HepG2 (cell line): Measurements from ENCODE around the gene HLF. TPM values are rescaled to one million over a fixed set of nuclear protein-coding genes. Genes with fewer than 3 reads are reported as not detected.

ENCODE experiments used
- ATF3 ChIP-seq: sonication (generic); formaldehyde crosslinking; IDR thresholded peaks from 2 replicates; pipeline ENCODE4 v1.4.0; 2020; ENCODE audit warnings: missing genetic modification reagents
- BORCS8-MEF2B ChIP-seq: sonication (generic); formaldehyde crosslinking; IDR thresholded peaks from 2 replicates; pipeline ENCODE4 v1.8.0; 2022; ENCODE audit warnings: mild to moderate bottlenecking, missing genetic modification reagents
- BRD4 ChIP-seq: sonication (generic); formaldehyde crosslinking; IDR thresholded peaks from 2 replicates; pipeline ENCODE4 v1.4.0; 2020; ENCODE audit warnings: missing genetic modification reagents
- CERS6 ChIP-seq: sonication (generic); formaldehyde crosslinking; IDR thresholded peaks from 2 replicates; pipeline ENCODE4 v1.5.0; 2020; ENCODE audit warnings: missing genetic modification reagents
- ELF1 ChIP-seq: sonication (generic); formaldehyde crosslinking; IDR thresholded peaks from 2 replicates; pipeline ENCODE4 v1.4.0; 2020; ENCODE audit warnings: missing genetic modification reagents
- ETV6 ChIP-seq: sonication (generic); formaldehyde crosslinking; conservative IDR thresholded peaks from 2 replicates; pipeline ENCODE4 v1.4.0; 2020; ENCODE audit warnings: missing genetic modification reagents
- FOSL2 ChIP-seq: sonication (generic); formaldehyde crosslinking; IDR thresholded peaks from 2 replicates; pipeline ENCODE4 v1.4.0; 2020; ENCODE audit warnings: missing genetic modification reagents
- HNF4A ChIP-seq: sonication (generic); formaldehyde crosslinking; IDR thresholded peaks from 2 replicates; pipeline ENCODE4 v1.4.0; 2020; ENCODE audit warnings: missing genetic modification reagents
- HNF4G ChIP-seq, 2 experiments: sonication (generic) in 1 of 2; formaldehyde crosslinking in 1 of 2; IDR thresholded peaks; 2 replicates each; pipeline versions ENCODE4 v1.4.0 to v1.6.1; 2011 to 2020; ENCODE audit warnings: borderline replicate concordance in 2 of 2, low read depth in 2 of 2, mild to moderate bottlenecking in 2 of 2, low read length in 1 of 2, missing genetic modification reagents in 1 of 2, moderate library complexity in 1 of 2
- MED8 ChIP-seq: sonication (generic); formaldehyde crosslinking; IDR thresholded peaks from 2 replicates; pipeline ENCODE4 v1.8.1; 2023; ENCODE audit warnings: mild to moderate bottlenecking, missing genetic modification reagents; ENCODE audit not compliant: insufficient replicate concordance
- NAIF1 ChIP-seq: sonication (generic); formaldehyde crosslinking; IDR thresholded peaks from 2 replicates; pipeline ENCODE4 v1.5.0; 2020; ENCODE audit warnings: mild to moderate bottlenecking, missing genetic modification reagents, borderline replicate concordance
- PAWR ChIP-seq: sonication (generic); formaldehyde crosslinking; IDR thresholded peaks from 2 replicates; pipeline ENCODE4 v1.4.0; 2020; ENCODE audit warnings: missing genetic modification reagents, mild to moderate bottlenecking, borderline replicate concordance
- RAD51 ChIP-seq: fragments of 450-650 bp; IDR thresholded peaks from 2 replicates; pipeline ENCODE4 v1.6.1; 2016; ENCODE audit warnings: borderline replicate concordance
- RXRA ChIP-seq: sonication (generic); formaldehyde crosslinking; IDR thresholded peaks from 2 replicates; pipeline ENCODE4 v1.5.1; 2020; ENCODE audit warnings: missing genetic modification reagents
- SATB2 ChIP-seq: sonication (generic); formaldehyde crosslinking; IDR thresholded peaks from 2 replicates; pipeline ENCODE4 v1.5.0; 2020; ENCODE audit warnings: missing genetic modification reagents
- SNAPC2 ChIP-seq: sonication (generic); formaldehyde crosslinking; IDR thresholded peaks from 2 replicates; pipeline ENCODE4 v1.8.1; 2022; ENCODE audit warnings: mild to moderate bottlenecking, missing genetic modification reagents
- SP1 ChIP-seq, 2 experiments: fragments of 450-650 bp in 1 of 2; sonication (generic) in 1 of 2; formaldehyde crosslinking in 1 of 2; IDR thresholded peaks; 2 replicates each; pipeline versions ENCODE4 v1.4.0 to v1.6.1; 2016 to 2020; ENCODE audit warnings: missing genetic modification reagents in 1 of 2
- SP140L ChIP-seq: sonication (generic); formaldehyde crosslinking; IDR thresholded peaks from 2 replicates; pipeline ENCODE4 v1.4.0; 2020; ENCODE audit warnings: missing genetic modification reagents, borderline replicate concordance
- SRY ChIP-seq: sonication (generic); formaldehyde crosslinking; IDR thresholded peaks from 2 replicates; pipeline ENCODE4 v1.8.0; 2022; ENCODE audit warnings: mild to moderate bottlenecking, missing genetic modification reagents
- STAT5B ChIP-seq: sonication (generic); formaldehyde crosslinking; IDR thresholded peaks from 2 replicates; pipeline ENCODE4 v1.4.0; 2020; ENCODE audit warnings: missing genetic modification reagents
- TBX3 ChIP-seq: fragments of 450-650 bp; IDR thresholded peaks from 2 replicates; pipeline ENCODE4 v1.6.1; 2017; ENCODE audit warnings: antibody characterized with exemption, mild to moderate bottlenecking, inconsistent platforms, borderline replicate concordance
- XRCC5 ChIP-seq: fragments of 200-400 bp; formaldehyde crosslinking; optimal IDR thresholded peaks from 2 replicates; pipeline ENCODE3; 2017; ENCODE audit warnings: mild to moderate bottlenecking, low read length
- ZMYM2 ChIP-seq: sonication (generic); formaldehyde crosslinking; IDR thresholded peaks from 2 replicates; pipeline ENCODE4 v1.8.0; 2022; ENCODE audit warnings: mild to moderate bottlenecking, missing genetic modification reagents
- ZNF256 ChIP-seq: sonication (generic); formaldehyde crosslinking; conservative IDR thresholded peaks from 2 replicates; pipeline ENCODE4 v1.4.0; 2020; ENCODE audit warnings: missing genetic modification reagents
- ZNF331 ChIP-seq: sonication (generic); formaldehyde crosslinking; IDR thresholded peaks from 2 replicates; pipeline ENCODE4 v1.4.0; 2020; ENCODE audit warnings: missing genetic modification reagents
- ZNF549 ChIP-seq: sonication (generic); formaldehyde crosslinking; IDR thresholded peaks from 2 replicates; pipeline ENCODE4 v1.5.0; 2020; ENCODE audit warnings: missing genetic modification reagents
- ZNF749 ChIP-seq: sonication (generic); formaldehyde crosslinking; IDR thresholded peaks from 2 replicates; pipeline ENCODE4 v1.8.0; 2022; ENCODE audit warnings: mild to moderate bottlenecking, missing genetic modification reagents, moderate library complexity, borderline replicate concordance
- polyA plus RNA-seq, 8 experiments: library from polyadenylated mRNA; depleted of rRNA in 3 of 8; stranded (reverse) in 7 of 8; unstranded in 1 of 8; fragments of >200 nt; fragmentation: Illumina TruSeq in 4 of 8; extraction: Trizol in 4 of 8; gene quantifications; 2 replicates each; pipeline versions ENCODE4 v1.2.1 to v1.2.3, GENCODE V29; 2011 to 2016; ENCODE audit warnings: low read depth in 4 of 8, missing spikeins in 1 of 8, mixed read lengths in 1 of 8; ENCODE audit not compliant: insufficient read depth in 1 of 8
- total RNA-seq, 5 experiments: library from RNA; depleted of rRNA; stranded (reverse); fragments of >200 nt; fragmentation: Illumina TruSeq; extraction: Trizol; gene quantifications; 2 replicates each; pipeline ENCODE4 v1.2.3, GENCODE V29; 2016; ENCODE audit warnings: low read depth in 1 of 5
- TF ChIP-seq, protein P1 (sequence below): sonication (generic); formaldehyde crosslinking; IDR thresholded peaks from 2 replicates; pipeline ENCODE4 v1.4.0; 2020; ENCODE audit warnings: missing genetic modification reagents, low read depth, mild to moderate bottlenecking, borderline replicate concordance
- TF ChIP-seq, protein P2 (sequence below): IDR thresholded peaks from 2 replicates; pipeline ENCODE4 v1.6.1; 2016; ENCODE audit warnings: mild to moderate bottlenecking, missing biosample characterization, missing genetic modification reagents

HLF gene
- total and polyA plus RNA-seq, 2 of the 13 experiments (the other 11 are each of a cell fraction or from before 2014, with no cell fraction given): 202 to 346 TPM

GRCh38 chr17:55238179-55238930 is 26.4 kb upstream of the HLF start (continued):
- TF ChIP-seq PAWR: no peak
- no peak; the same call in 1 of the 2 replicates for TF ChIP-seq ETV6 (CRISPR knock-in tag)
- TF ChIP-seq ELF1: peak; percentile 40; the same call in 1 of the 2 replicates
- TF ChIP-seq BORCS8-MEF2B: peak; percentile 96
- TF ChIP-seq, protein P1, sequence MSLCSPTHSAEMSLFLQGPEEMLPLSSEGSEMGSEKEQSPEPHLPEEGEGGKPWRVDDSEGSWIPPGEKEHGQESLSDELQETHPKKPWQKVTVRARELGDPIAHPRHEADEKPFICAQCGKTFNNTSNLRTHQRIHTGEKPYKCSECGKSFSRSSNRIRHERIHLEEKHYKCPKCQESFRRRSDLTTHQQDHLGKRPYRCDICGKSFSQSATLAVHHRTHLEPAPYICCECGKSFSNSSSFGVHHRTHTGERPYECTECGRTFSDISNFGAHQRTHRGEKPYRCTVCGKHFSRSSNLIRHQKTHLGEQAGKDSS (CRISPR knock-in tag): peak; percentile 54; the same call in 1 of the 2 replicates
- peak; percentile 91 for TF ChIP-seq SRY (CRISPR knock-in tag)
- no peak for TF ChIP-seq TBX3
- TF ChIP-seq ZMYM2: no peak
- TF ChIP-seq ZNF331 (CRISPR knock-in tag): peak; percentile 70; the same call in 1 of the 2 replicates
- no peak for TF ChIP-seq SP1 (IDR thresholded peaks at IDR 0.05)
- peak; percentile 53 for TF ChIP-seq SP1 (CRISPR knock-in tag; IDR thresholded peaks at IDR 0.05)
- no peak for TF ChIP-seq ZNF549 (CRISPR knock-in tag)
- TF ChIP-seq XRCC5: peak; percentile 60
- TF ChIP-seq SNAPC2: peak; percentile 87; the same call in 1 of the 2 replicates
- TF ChIP-seq SP140L (CRISPR knock-in tag): no peak
- no peak for TF ChIP-seq HNF4G (IDR thresholded peaks at IDR 0.05; ENCODE audit: borderline replicate concordance, low read depth, low read length)
- no peak; the same call in 1 of the 2 replicates for TF ChIP-seq HNF4G (CRISPR knock-in tag; IDR thresholded peaks at IDR 0.05; ENCODE audit: borderline replicate concordance, low read depth)
- peak; percentile 97 for TF ChIP-seq ZNF256 (CRISPR knock-in tag)
- TF ChIP-seq BRD4 (CRISPR knock-in tag): 0 out of 2 replicates have a peak, but pooled peaks have one; percentile 71
- TF ChIP-seq HNF4A (CRISPR knock-in tag): no peak
- TF ChIP-seq ZNF749: no peak; the same call in 1 of the 2 replicates
- TF ChIP-seq RAD51: peak; percentile 78
- TF ChIP-seq, protein P2, sequence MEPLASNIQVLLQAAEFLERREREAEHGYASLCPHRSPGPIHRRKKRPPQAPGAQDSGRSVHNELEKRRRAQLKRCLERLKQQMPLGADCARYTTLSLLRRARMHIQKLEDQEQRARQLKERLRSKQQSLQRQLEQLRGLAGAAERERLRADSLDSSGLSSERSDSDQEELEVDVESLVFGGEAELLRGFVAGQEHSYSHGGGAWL (CRISPR knock-in tag): peak; percentile 93
- no peak for TF ChIP-seq CERS6 (CRISPR knock-in tag)
- peak; percentile 79 for TF ChIP-seq MED8 (CRISPR knock-in tag)
- no peak; the same call in 1 of the 2 replicates for TF ChIP-seq ATF3 (CRISPR knock-in tag)
- TF ChIP-seq RXRA: peak; percentile 69
- TF ChIP-seq NAIF1 (CRISPR knock-in tag): no peak
- TF ChIP-seq FOSL2 (CRISPR knock-in tag): no peak; the same call in none of the 2 replicates
- no peak for TF ChIP-seq STAT5B
- peak; percentile 90 for TF ChIP-seq SATB2 (CRISPR knock-in tag)
